NT2/D1 (cell line): Measurements from ENCODE around the gene DRG1.

Source experiments
- YY1 ChIP-seq: IDR thresholded peaks from 2 replicates; pipeline ENCODE4 v1.6.1; 2011; ENCODE audit not compliant: insufficient read length, insufficient read depth
- ZNF274 ChIP-seq: IDR thresholded peaks from 2 replicates; pipeline ENCODE4 v1.6.1; 2011; ENCODE audit warnings: mild to moderate bottlenecking, low read depth, low read length

DNA sequence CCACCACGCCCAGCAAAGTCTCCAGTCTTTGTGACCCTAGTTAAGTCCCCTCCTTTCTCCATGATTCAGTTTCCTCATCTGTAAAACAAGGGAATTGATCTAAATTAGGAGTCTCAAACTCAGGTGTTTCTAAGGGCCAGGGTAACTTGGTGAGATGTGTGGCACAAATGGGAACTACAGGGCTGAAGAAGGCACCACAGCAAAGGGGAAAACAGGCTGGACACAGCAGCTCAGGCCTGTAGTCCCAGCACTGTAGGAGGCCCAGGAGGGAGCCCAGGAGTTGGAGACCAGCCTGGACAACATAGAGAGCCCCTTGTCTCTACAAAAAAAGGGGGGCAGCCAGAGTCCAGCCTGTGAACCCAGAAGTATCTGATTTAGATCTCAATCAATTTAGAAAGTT lies 37.7 kb upstream of the DRG1 start:
- TF ChIP-seq YY1 (no peak), ZNF274 (no peak)
